ENCODE data around the gene CTNNBL1. TPM values are rescaled to one million over a fixed set of nuclear protein-coding genes. Genes with fewer than 3 reads are reported as not detected.

Gene CTNNBL1
- total and polyA plus RNA-seq, 2 of the 4 experiments (the other 2 are of a cell fraction) = 29.9 to 34.1 TPM

- ATAC-seq (ENCODE audit: low read depth) = no peak
- H2AK9ac ChIP-seq (replicated peaks; ENCODE audit: low read depth, low read length, poor library complexity) = no peak overlapping the region
- no peak overlapping the region for H2AK5ac ChIP-seq (ENCODE audit: low read depth, low read length)
- H3K36me3 ChIP-seq (ENCODE audit: control insufficient read depth, insufficient read depth, low read length) = no peaks in the 10 kb centered on the region
- H3K14ac ChIP-seq (replicated peaks; ENCODE audit: low read depth, low read length) = no peak overlapping the region
- DNase-seq = no peak
- no peak overlapping the region for H3K18ac ChIP-seq (ENCODE audit: low read depth, low read length)
- H3K23ac ChIP-seq (ENCODE audit: low read depth, low read length) = no peak overlapping the region
- H4K5ac ChIP-seq (ENCODE audit: low read depth, low read length) = no peak overlapping the region
- CTCF ChIA-PET = no interaction called here
- in situ Hi-C loops (cut with MboI; ENCODE audit: low sequenced_read_pairs) = no loop called here
- no peak overlapping the region for H2BK5ac ChIP-seq (ENCODE audit: low read depth, low read length, poor library complexity, severe bottlenecking)
- dilution Hi-C loops (cut with HindIII; ENCODE audit: low sequenced_read_pairs, unreplicated experiment) = no loop called here
- no peak overlapping the region for H4K91ac ChIP-seq (ENCODE audit: insufficient read depth, low read depth, low read length)
- intact Hi-C loops (cut with micrococcal nuclease) = no loop called here
- no peak overlapping the region for H3K4me3 ChIP-seq (ENCODE audit: insufficient read depth, low read depth, low read length)
- H2BK15ac ChIP-seq (ENCODE audit: low read depth, low read length) = no peak overlapping the region
- BruUV-seq (replicated peaks) = no TSS peak
- no peak overlapping the region for H3K9ac ChIP-seq (ENCODE audit: low read depth, low read length)
- H2BK20ac ChIP-seq (ENCODE audit: low read depth, low read length) = no peak overlapping the region
- no peaks in the 10 kb centered on the region for H3K79me1 ChIP-seq (ENCODE audit: low read depth in 1 of 2, low read length in 2 of 2)
- H4K20me1 ChIP-seq (ENCODE audit: insufficient read depth, low read length) = no peaks in the 10 kb centered on the region
- peaks cover 93% of the 10 kb centered on the region for H3K27me3 ChIP-seq (ENCODE audit: control insufficient read depth, insufficient read depth, low read length)
- no peak for TF ChIP-seq CEBPB (IDR thresholded peaks at IDR 0.05; ENCODE audit: low read depth, low read length)
- no peak for TF ChIP-seq MAFK (IDR thresholded peaks at IDR 0.05; ENCODE audit: low read depth, low read length)
- TF ChIP-seq, protein P1, sequence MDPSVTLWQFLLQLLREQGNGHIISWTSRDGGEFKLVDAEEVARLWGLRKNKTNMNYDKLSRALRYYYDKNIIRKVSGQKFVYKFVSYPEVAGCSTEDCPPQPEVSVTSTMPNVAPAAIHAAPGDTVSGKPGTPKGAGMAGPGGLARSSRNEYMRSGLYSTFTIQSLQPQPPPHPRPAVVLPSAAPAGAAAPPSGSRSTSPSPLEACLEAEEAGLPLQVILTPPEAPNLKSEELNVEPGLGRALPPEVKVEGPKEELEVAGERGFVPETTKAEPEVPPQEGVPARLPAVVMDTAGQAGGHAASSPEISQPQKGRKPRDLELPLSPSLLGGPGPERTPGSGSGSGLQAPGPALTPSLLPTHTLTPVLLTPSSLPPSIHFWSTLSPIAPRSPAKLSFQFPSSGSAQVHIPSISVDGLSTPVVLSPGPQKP (IDR thresholded peaks at IDR 0.05; ENCODE audit: borderline replicate concordance, low read depth, low read length) = no peak
- no peak for TF ChIP-seq MAZ (IDR thresholded peaks at IDR 0.05; ENCODE audit: borderline replicate concordance, low read depth, low read length)
- no peak for TF ChIP-seq RFX5 (IDR thresholded peaks at IDR 0.05; ENCODE audit: low read depth, low read length)
- TF ChIP-seq CTCF (conservative IDR thresholded peaks at IDR 0.05; ENCODE audit: low read depth, low read length) = no peak
- no peak for TF ChIP-seq CHD1 (IDR thresholded peaks at IDR 0.05; ENCODE audit: low read depth, low read length)
- no peak for TF ChIP-seq POLR2A (IDR thresholded peaks at IDR 0.05; ENCODE audit: low read depth, low read length)
- H3K56ac ChIP-seq (ENCODE audit: extremely low read depth, insufficient read depth, low read length) = no peak overlapping the region
- no peaks in the 10 kb centered on the region; the same call in 1 of the 2 replicates for H3K4me1 ChIP-seq (ENCODE audit: control insufficient read depth, insufficient read depth, low read length)
- H4K8ac ChIP-seq (ENCODE audit: low read depth in 2 of 2, low read length in 2 of 2) = no peak overlapping the region
- H3K9me1 ChIP-seq (ENCODE audit: insufficient read depth, low read length) = no peaks in the 10 kb centered on the region
- no peak overlapping the region for H3K27ac ChIP-seq (ENCODE audit: insufficient read depth, low read length)
- H2BK120ac ChIP-seq (ENCODE audit: low read depth, low read length) = no peak overlapping the region
- 20% methylated on average over 1 of the region's 21 CpGs; no CpG with 5 or more reads in 1 of the 2 experiments for WGBS, 2 experiments (ENCODE audit: extremely low coverage in 2 of 2, insufficient read length in 1 of 2)
- POLR2A ChIA-PET (ENCODE audit: unreplicated experiment) = no interaction called here
- peak overlapping the region; percentile 46 for H2AFZ ChIP-seq (replicated peaks; ENCODE audit: low read length, poor library complexity)
- H3K4me2 ChIP-seq (ENCODE audit: low read depth, low read length) = no peak overlapping the region
- no peaks in the 10 kb centered on the region for H3K9me3 ChIP-seq (ENCODE audit: control insufficient read depth, insufficient read depth, low read length)
- H3K4ac ChIP-seq (ENCODE audit: low read depth, low read length) = no peak overlapping the region
Observed at GRCh38 chr20:37915800-37916570, 222.2 kb downstream of the CTNNBL1 start.
